Stromal cell of bone marrow (primary cell): ENCODE measurements around the gene ST8SIA3.
"Not testable (repeated sequence)": the region's sequence is repeated elsewhere in the genome, so short reads cannot be mapped to it uniquely, and the experiment has no call there.

Source experiments
- DNase-seq: peaks from one replicate; pipeline ENCODE4 v3.0.0-alpha.2; 2012; ENCODE audit warnings: low read depth

The ST8SIA3 gene

GRCh38 chr18:57366528-57367081 lies 14.2 kb downstream of the ST8SIA3 start:
- no peak for DNase-seq

GRCh38 chr18:57372444-57372843 lies 20.1 kb downstream of the ST8SIA3 start:
- DNase-seq, result no peak

GRCh38 chr18:57373017-57373416 lies 20.7 kb downstream of the ST8SIA3 start:
- no peak for DNase-seq

- no peak for DNase-seq
Measured at GRCh38 chr18:57376503-57376902, 24.1 kb downstream of the ST8SIA3 start.

GRCh38 chr18:57389271-57389670 lies 36.9 kb downstream of the ST8SIA3 start:
- no peak for DNase-seq

- no peak for DNase-seq
Measured at GRCh38 chr18:57390044-57390443, 37.7 kb downstream of the ST8SIA3 start.

- DNase-seq, result not testable (repeated sequence)
Measured at GRCh38 chr18:57394749-57395148, 42.4 kb downstream of the ST8SIA3 start.

- DNase-seq, result not testable (repeated sequence)
Measured at GRCh38 chr18:57396831-57397230, 44.5 kb downstream of the ST8SIA3 start.

GRCh38 chr18:57397440-57398132 lies 45.2 kb downstream of the ST8SIA3 start:
- peak; percentile 3 for DNase-seq

GRCh38 chr18:57404345-57404744 lies 52.0 kb downstream of the ST8SIA3 start:
- DNase-seq, result no peak

- no peak for DNase-seq
Measured at GRCh38 chr18:57409650-57410049, 57.3 kb downstream of the ST8SIA3 start.

- DNase-seq, result no peak
Measured at GRCh38 chr18:57410749-57411148, 58.4 kb downstream of the ST8SIA3 start.

- DNase-seq, result no peak
Measured at GRCh38 chr18:57416542-57416941, 64.2 kb downstream of the ST8SIA3 start.
